HEK293 (cell line): ENCODE data around the gene PLD6.

Source experiments
- BCL6B ChIP-seq: fragments of 450-650 bp; formaldehyde crosslinking; IDR thresholded peaks from 2 replicates; pipeline ENCODE4 v1.5.1; 2017; ENCODE audit warnings: missing biosample characterization, missing genetic modification characterization
- CTCF ChIP-seq: fragments of 450-650 bp; formaldehyde crosslinking; IDR thresholded peaks from 2 replicates; pipeline ENCODE4 v1.5.1; 2016; ENCODE audit warnings: missing biosample characterization, missing genetic modification characterization
- FEZF1 ChIP-seq: fragments of 450-650 bp; formaldehyde crosslinking; IDR thresholded peaks from 2 replicates; pipeline ENCODE4 v1.5.1; 2016; ENCODE audit warnings: missing biosample characterization, missing genetic modification characterization
- GFI1B ChIP-seq: fragments of 450-650 bp; formaldehyde crosslinking; IDR thresholded peaks from 2 replicates; pipeline ENCODE4 v1.5.1; 2016; ENCODE audit warnings: missing biosample characterization, missing genetic modification characterization
- IKZF3 ChIP-seq: fragments of 450-650 bp; IDR thresholded peaks from 2 replicates; pipeline ENCODE4 v1.5.0; 2018; ENCODE audit warnings: missing biosample characterization, mild to moderate bottlenecking, missing genetic modification characterization, moderate library complexity
- KLF9 ChIP-seq: fragments of 450-650 bp; formaldehyde crosslinking; IDR thresholded peaks from 2 replicates; pipeline ENCODE4 v1.5.1; 2016; ENCODE audit warnings: missing biosample characterization, missing genetic modification characterization, low read depth
- REST ChIP-seq: fragments of 450-650 bp; formaldehyde crosslinking; IDR thresholded peaks from 2 replicates; pipeline ENCODE4 v1.5.1; 2016; ENCODE audit warnings: missing biosample characterization, missing genetic modification characterization
- YY1 ChIP-seq: fragments of 450-650 bp; formaldehyde crosslinking; IDR thresholded peaks from 2 replicates; pipeline ENCODE4 v1.5.1; 2018; ENCODE audit warnings: missing biosample characterization, missing genetic modification characterization
- ZFHX2 ChIP-seq: fragments of 450-650 bp; formaldehyde crosslinking; conservative IDR thresholded peaks from 2 replicates; pipeline ENCODE4 v1.5.1; 2016; ENCODE audit warnings: missing biosample characterization, missing genetic modification characterization
- ZFP3 ChIP-seq: fragments of 450-650 bp; formaldehyde crosslinking; IDR thresholded peaks from 2 replicates; pipeline ENCODE4 v1.5.1; 2016; ENCODE audit warnings: low read depth, missing biosample characterization, missing genetic modification characterization
- ZNF248 ChIP-seq: fragments of 450-650 bp; formaldehyde crosslinking; IDR thresholded peaks from 2 replicates; pipeline ENCODE4 v1.5.1; 2017; ENCODE audit warnings: missing biosample characterization, missing genetic modification characterization
- ZNF561 ChIP-seq: fragments of 450-650 bp; IDR thresholded peaks from 2 replicates; pipeline ENCODE4 v1.5.1; 2018; ENCODE audit warnings: missing biosample characterization, missing genetic modification characterization, borderline replicate concordance
- ZNF626 ChIP-seq: fragments of 450-650 bp; sonication (Bioruptor Pico); formaldehyde crosslinking; IDR thresholded peaks from 2 replicates; pipeline ENCODE4 v1.5.1; 2018; ENCODE audit warnings: missing biosample characterization, missing genetic modification characterization, inconsistent platforms
- ZNF785 ChIP-seq: fragments of 450-650 bp; formaldehyde crosslinking; IDR thresholded peaks from 2 replicates; pipeline ENCODE4 v1.5.1; 2016; ENCODE audit warnings: missing biosample characterization, missing genetic modification characterization

GRCh38 chr17:17168401-17168800 is 37.7 kb downstream of the PLD6 start:
- 0 out of 2 replicates have a peak, but pooled peaks have one; percentile 22 for TF ChIP-seq KLF9 (tag by site-specific recombination)
- no peak for TF ChIP-seq CTCF
- TF ChIP-seq GFI1B: no peak
- no peak for TF ChIP-seq ZNF248 (tag by site-specific recombination)
- TF ChIP-seq ZNF626 (tag by site-specific recombination): no peak
- no peak for TF ChIP-seq IKZF3
- no peak for TF ChIP-seq BCL6B (tag by site-specific recombination)
- TF ChIP-seq ZFHX2: no peak
- TF ChIP-seq ZFP3: no peak
- no peak for TF ChIP-seq ZNF561 (tag by site-specific recombination)
- TF ChIP-seq REST (tag by site-specific recombination): no peak
- no peak for TF ChIP-seq FEZF1 (tag by site-specific recombination)
- TF ChIP-seq YY1 (tag by site-specific recombination): no peak
- TF ChIP-seq ZNF785 (tag by site-specific recombination): no peak
